HFF-Myc (cell line): ENCODE results near the gene PTPRCAP.

ENCODE experiments used
- DNase-seq: peaks from one replicate; pipeline ENCODE4 v3.0.0-alpha.2; 2011; ENCODE audit warnings: low read depth; ENCODE audit errors: extremely low read depth
- H3K4me3 ChIP-seq: replicated peaks from 2 replicates; pipeline ENCODE4 v1.5.1; 2011; ENCODE audit warnings: low read depth, mild to moderate bottlenecking, control low read depth, low read length
- TF ChIP-seq, protein P1 (sequence below): IDR thresholded peaks from 2 replicates; pipeline ENCODE4 v1.5.1; 2012; ENCODE audit warnings: mild to moderate bottlenecking, low read depth, low read length, control low read depth; ENCODE audit errors: missing control alignments

Gene PTPRCAP

DNA sequence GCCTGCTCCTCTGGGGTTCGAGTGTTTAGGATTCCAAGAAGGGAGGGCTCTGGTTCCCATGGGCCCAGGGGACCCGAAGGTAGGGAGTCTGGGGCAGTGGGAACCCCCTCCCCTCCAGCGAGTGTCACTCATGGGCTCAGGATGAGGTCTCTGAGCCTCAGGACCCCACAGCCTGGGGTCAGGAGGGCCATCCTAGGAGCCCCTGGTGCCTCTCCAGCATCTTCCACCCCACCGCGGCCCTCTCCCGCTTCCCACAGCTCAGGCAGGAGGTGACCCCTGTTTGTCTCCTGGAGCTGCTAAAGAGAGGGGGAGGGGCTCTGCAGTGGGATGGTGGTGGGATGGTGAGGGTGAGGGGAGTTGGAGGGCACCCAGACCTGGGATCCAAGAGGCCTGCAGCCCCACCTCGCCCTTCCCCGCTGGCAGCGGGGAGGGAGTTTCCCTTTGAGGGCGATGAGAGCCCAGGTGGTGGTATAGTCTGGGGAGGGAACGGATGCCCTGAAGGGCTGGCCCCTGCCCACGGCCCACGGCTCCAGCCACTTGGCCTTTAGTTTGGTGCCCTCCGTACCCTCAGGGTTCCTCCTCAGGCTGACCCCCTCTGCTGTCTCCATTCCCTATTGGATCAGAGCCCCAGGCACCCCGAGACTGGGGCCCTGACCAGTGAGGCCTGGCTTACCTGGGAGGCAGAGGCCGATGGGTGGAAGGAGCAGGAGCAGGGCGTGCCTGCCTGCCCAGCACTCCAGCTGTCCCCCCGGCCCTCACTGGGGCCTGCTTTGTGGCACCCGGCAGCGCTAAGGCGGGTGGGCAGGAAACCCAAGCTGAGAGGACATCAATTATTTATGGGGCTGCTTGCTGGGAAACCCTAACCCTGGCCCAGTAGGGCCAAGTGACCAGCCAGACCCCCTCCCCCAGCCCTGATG is 16.6 kb upstream of the PTPRCAP start:
- H3K4me3 ChIP-seq: no peak overlapping the region
- TF ChIP-seq, protein P1, sequence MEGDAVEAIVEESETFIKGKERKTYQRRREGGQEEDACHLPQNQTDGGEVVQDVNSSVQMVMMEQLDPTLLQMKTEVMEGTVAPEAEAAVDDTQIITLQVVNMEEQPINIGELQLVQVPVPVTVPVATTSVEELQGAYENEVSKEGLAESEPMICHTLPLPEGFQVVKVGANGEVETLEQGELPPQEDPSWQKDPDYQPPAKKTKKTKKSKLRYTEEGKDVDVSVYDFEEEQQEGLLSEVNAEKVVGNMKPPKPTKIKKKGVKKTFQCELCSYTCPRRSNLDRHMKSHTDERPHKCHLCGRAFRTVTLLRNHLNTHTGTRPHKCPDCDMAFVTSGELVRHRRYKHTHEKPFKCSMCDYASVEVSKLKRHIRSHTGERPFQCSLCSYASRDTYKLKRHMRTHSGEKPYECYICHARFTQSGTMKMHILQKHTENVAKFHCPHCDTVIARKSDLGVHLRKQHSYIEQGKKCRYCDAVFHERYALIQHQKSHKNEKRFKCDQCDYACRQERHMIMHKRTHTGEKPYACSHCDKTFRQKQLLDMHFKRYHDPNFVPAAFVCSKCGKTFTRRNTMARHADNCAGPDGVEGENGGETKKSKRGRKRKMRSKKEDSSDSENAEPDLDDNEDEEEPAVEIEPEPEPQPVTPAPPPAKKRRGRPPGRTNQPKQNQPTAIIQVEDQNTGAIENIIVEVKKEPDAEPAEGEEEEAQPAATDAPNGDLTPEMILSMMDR: no peak
- DNase-seq: no peak

DNA sequence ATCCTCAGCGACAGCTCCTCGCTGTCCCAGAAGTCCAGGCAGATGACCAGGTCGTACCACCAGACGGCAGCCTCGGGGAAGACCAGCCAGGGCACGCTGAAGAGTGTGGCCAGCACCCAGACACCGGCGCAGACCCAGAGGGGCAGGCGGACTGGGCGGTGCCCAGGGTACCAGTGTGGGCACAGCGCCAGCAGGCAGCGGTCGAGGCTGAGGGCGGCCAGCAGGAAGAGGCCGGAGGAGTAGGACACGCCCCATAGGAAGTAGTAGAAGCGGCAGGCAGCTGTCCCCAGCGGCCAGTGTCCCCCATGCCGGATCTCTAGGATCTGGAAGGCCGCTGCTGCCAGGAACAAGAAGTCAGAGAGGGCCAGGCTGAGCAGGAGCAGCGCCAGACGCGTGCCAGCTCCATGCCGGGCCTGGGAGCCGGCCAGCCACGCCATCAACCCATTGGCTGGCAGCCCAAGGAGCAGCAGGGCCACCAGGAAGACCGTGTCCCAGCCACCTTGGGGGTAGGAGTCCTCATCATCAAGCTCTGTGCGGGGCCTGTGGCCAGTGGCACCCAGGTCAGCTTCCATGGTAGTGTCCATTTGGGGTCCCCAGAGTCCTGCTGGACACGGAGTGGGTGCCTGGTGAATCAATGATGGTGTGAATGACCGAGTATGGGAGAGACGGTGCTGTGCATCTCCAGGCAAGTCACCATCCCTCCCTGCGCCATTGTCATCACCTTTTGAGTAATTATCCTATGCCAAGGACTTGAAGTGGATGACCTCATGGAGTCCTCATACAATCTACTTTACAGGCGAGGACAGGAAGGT is 14.9 kb upstream of the PTPRCAP start, which contains the start of gene GPR152:
TSS of gene GPR152 (minus strand) at position 589 of the 812 bp plus-strand sequence. CDS start at position 584, 5 bp downstream.
- TF ChIP-seq, protein P1: no peak
- no peak for DNase-seq
- H3K4me3 ChIP-seq: no peak within 1 kb of the TSS

DNA sequence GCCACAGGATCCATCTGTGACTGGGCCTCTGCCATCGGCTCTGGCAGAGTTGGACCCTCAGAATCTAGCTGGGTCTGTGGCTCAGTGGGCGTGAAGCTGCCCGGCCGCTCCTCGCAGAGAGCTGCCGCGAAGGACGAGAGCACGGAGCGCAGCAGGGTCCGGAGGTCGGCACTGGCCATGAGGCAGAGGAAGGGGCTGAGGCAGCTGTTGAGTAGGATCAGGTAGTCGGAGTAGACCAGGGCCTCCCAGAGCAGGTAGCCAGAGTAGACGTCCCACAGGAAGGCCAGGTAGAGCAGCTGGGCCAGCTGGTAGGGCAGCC is 14.1 kb upstream of the PTPRCAP start:
- no peak for DNase-seq
- TF ChIP-seq, protein P1: no peak
- H3K4me3 ChIP-seq: no peak overlapping the region

DNA sequence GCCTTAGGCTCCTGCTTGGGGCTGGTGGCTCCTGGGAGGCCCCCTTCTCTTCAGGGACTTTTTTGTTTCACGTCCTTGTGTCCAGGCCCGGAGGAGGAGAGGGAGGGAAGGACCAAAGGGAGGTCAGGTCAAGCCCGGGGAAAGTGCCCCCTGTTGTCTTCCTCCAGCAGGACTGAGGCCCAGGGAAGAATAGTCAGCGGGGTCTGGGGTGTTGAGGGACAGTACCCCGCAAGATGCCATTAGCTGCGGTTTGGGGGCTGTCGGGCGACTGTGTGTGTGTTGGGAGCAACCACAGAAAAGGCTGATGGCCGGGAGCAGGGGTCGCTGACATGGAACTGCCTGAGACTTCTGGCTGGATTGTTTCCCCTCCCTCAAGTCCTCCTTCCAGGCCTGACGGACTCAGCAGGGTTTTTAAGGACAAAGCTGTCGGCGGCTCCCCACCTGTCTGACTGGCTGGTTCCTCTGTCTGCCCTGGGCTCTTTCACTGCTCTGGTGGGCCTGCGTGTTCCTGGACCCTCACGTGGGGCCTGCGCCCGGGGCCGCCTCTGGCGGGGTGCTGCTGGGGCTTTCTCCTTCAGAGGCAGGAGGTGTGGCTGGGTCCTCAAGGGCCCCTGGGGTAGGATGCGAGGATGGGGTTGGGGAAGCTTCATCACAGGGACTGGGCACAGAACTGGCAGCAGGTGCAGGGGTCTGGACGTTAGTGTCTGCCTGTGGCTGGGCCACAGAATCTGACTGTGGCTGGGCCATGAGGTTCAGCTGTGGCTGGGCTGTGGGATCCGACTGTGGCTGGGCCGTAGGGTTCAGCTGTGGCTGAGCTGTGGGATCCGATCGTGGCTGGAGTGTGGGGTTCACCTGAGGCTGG is 13.5 kb upstream of the PTPRCAP start:
- TF ChIP-seq, protein P1: no peak
- DNase-seq: no peak
- H3K4me3 ChIP-seq: no peak overlapping the region

DNA sequence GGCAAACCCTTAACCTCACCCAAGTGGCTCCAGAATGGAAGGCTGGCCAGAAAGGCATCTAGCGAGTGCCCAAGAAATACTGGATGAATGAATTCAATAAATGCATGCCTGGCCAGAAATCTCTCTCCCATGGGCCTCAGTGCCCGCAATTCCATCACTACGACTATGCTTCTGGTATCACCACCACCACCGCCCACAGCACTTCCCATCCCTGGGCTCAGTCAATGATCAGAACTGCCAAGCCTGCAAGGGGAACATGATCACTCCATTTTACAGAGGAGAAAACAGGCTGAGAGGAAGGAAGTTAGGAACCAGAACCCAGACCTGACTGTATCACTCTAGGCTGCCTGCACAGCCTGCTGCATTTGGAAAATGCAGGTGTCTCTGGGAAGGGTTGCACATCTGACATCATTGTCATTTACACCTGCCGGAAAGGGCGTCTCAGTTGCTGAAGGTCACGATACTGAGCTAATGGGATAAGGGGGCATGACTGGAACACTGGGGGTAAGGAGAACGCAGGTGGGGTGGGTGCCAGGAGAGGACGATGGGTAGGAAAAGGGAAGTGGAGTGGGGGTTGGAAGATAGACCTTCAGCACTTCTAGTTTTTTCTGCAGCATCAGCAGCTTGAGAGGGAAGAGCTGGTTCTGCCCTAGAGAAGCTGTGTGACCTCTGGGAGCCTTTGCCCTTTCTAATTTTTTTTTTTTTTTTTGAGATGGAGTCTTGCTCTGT is 11.8 kb upstream of the PTPRCAP start:
- H3K4me3 ChIP-seq: no peak overlapping the region
- no peak for DNase-seq
- TF ChIP-seq, protein P1: no peak

DNA sequence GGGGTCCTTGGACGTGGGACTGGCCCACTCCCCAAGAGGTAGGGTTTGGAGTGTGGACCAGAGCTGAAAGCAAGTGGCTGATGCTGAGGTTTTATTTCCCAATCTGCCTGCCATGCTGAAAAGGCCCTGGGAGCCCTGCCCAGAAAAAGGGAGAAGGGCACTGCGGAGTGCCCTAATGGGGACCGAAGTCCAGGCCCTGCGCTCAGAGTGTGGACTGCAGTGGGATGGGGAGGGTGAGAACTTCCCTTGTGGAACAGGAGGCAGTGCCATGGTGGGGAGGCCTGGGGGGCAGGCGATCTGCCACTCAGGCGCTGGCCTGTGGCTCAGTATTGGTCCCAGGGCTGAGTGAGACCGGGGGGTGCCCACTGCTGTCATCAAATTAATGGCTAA is 10.7 kb upstream of the PTPRCAP start:
- no peak for DNase-seq

More for the DNA sequence above, 10.7 kb upstream of the PTPRCAP start:
- H3K4me3 ChIP-seq: no peak overlapping the region
- TF ChIP-seq, protein P1: no peak
